Neural crest cell (in vitro differentiated cells): ENCODE measurements around the gene PACSIN1. TPM values are rescaled to one million over a fixed set of nuclear protein-coding genes. Genes with fewer than 3 reads are reported as not detected.

Experiments
- DNase-seq: peaks from one replicate; pipeline ENCODE4 v3.0.0; 2021; ENCODE audit warnings: low read depth, mixed read lengths, low spot score
- H3K27ac Mint-ChIP-seq: one replicate; pipeline ENCODE4 v1.8.0; 2021; ENCODE audit warnings: mild to moderate bottlenecking, mixed read lengths; ENCODE audit not compliant: unreplicated experiment
- H3K27me3 Mint-ChIP-seq: 2 replicates; pipeline ENCODE4 v1.8.0; 2021; ENCODE audit warnings: low read depth, mild to moderate bottlenecking, mixed read lengths
- H3K36me3 Mint-ChIP-seq: 2 replicates; pipeline ENCODE4 v1.8.0; 2021; ENCODE audit warnings: low read depth, mild to moderate bottlenecking, mixed read lengths
- H3K4me1 Mint-ChIP-seq: 2 replicates; pipeline ENCODE4 v1.8.0; 2021; ENCODE audit warnings: mixed read lengths
- H3K4me3 Mint-ChIP-seq: one replicate; pipeline ENCODE4 v1.8.0; 2021; ENCODE audit warnings: mild to moderate bottlenecking, mixed read lengths
- H3K9me3 Mint-ChIP-seq: 2 replicates; pipeline ENCODE4 v1.8.0; 2021; ENCODE audit warnings: mixed read lengths
- CTCF ChIP-seq: fragments of 200-600 bp; sonication (generic); conservative IDR thresholded peaks from 2 replicates; pipeline ENCODE4 v1.5.0; 2021; ENCODE audit warnings: antibody characterized with exemption, mild to moderate bottlenecking
- total RNA-seq: library from RNA; stranded (reverse); gene quantifications from 2 replicates; pipeline ENCODE4 v1.2.1, GENCODE V29; 2021

The PACSIN1 gene
- total RNA-seq, 1 donor from 2014 or later, result 0.44 TPM

GRCh38 chr6:34513646-34514045 is 47.8 kb downstream of the PACSIN1 start:
- DNase-seq, result no peak
- peaks cover 11% of the 10 kb centered on the region for H3K9me3 Mint-ChIP-seq
- no peak for TF ChIP-seq CTCF
- no peak overlapping the region for H3K4me3 Mint-ChIP-seq
- no peaks in the 10 kb centered on the region for H3K36me3 Mint-ChIP-seq
- H3K27ac Mint-ChIP-seq, result no peak overlapping the region
- H3K4me1 Mint-ChIP-seq, result peaks cover 11% of the 10 kb centered on the region
- peaks cover 5% of the 10 kb centered on the region for H3K27me3 Mint-ChIP-seq

- no peaks in the 10 kb centered on the region for H3K36me3 Mint-ChIP-seq
- H3K4me1 Mint-ChIP-seq, result peaks cover 11% of the 10 kb centered on the region
- H3K27ac Mint-ChIP-seq, result no peak overlapping the region
- H3K4me3 Mint-ChIP-seq, result no peak overlapping the region
- peaks cover 8% of the 10 kb centered on the region for H3K9me3 Mint-ChIP-seq
- peaks cover 5% of the 10 kb centered on the region for H3K27me3 Mint-ChIP-seq
- no peak for DNase-seq
- no peak for TF ChIP-seq CTCF
Observed at GRCh38 chr6:34514112-34514511, 48.2 kb downstream of the PACSIN1 start.

- Mint-ChIP-seq H3K27ac (no peak overlapping the region), H3K4me1 (peaks cover 11% of the 10 kb centered on the region), H3K27me3 (peaks cover 5% of the 10 kb centered on the region), H3K9me3 (peaks cover 6% of the 10 kb centered on the region), H3K36me3 (no peaks in the 10 kb centered on the region), H3K4me3 (peak overlapping the region; percentile 7)
- TF ChIP-seq CTCF, result no peak
- DNase-seq, result peak; percentile 59
Observed at GRCh38 chr6:34514593-34515472, 49.0 kb downstream of the PACSIN1 start.

GRCh38 chr6:34515473-34516387 is 49.9 kb downstream of the PACSIN1 start:
- Mint-ChIP-seq H3K27ac (no peak overlapping the region), H3K36me3 (no peaks in the 10 kb centered on the region), H3K9me3 (no peaks in the 10 kb centered on the region), H3K4me3 (no peak overlapping the region), H3K27me3 (peaks cover 5% of the 10 kb centered on the region), H3K4me1 (peaks cover 11% of the 10 kb centered on the region)
- TF ChIP-seq CTCF, result no peak
- DNase-seq, result no peak

GRCh38 chr6:34516391-34517324 is 50.8 kb downstream of the PACSIN1 start:
- peaks cover 11% of the 10 kb centered on the region for H3K4me1 Mint-ChIP-seq
- peak overlapping the region; percentile 71 for H3K27ac Mint-ChIP-seq
- TF ChIP-seq CTCF, result no peak
- no peak for DNase-seq
- H3K27me3 Mint-ChIP-seq, result peaks cover 5% of the 10 kb centered on the region
- H3K9me3 Mint-ChIP-seq, result no peaks in the 10 kb centered on the region
- H3K36me3 Mint-ChIP-seq, result no peaks in the 10 kb centered on the region
- H3K4me3 Mint-ChIP-seq, result no peak overlapping the region
